Suppressor macrophage treated with lipopolysaccharide for 1 hour (primary cell): ENCODE data around the gene DHX15.

Source experiments
- DNase-seq, 3 donors: peaks; one replicate each; pipeline ENCODE4 v3.0.0-alpha.2; 2020 to 2022

The DHX15 gene

DNA sequence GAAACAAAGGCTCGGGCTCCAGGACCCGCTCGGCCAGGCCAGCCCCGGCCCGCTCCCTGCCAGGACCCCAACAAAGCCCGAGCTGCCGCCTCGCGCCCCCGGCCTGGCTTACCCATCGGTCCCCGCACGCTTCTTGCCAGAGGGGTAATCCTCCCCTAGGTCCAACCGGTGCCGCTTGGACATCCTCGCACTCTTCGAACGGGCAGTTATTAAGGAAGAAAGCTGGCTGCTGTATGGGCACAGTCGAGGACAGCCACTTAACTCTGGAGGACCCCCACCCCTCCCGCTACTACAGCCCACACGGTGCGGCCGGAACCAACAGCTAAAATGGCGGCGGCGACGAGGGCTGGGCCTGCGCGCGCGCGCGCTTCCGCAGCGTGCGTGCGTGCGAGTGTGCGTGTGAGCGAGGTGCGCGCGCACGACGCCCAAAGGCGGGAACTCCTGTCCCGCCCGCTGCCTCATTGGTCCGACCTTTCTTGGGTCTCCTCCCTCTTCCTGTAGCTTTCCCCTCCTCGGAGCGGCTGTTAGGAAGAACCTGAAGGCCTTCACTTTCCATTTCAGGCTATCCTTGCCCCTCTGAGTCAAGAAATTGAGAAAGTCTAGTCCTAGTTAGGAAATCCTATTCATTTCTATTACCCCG lies at the start of gene DHX15:
Gene DHX15, minus strand, starts transcription at position 344 of the 640 bp plus-strand sequence. Its CDS starts 161 bp downstream, at position 183.
- DNase-seq = peak; percentile 99

DNA sequence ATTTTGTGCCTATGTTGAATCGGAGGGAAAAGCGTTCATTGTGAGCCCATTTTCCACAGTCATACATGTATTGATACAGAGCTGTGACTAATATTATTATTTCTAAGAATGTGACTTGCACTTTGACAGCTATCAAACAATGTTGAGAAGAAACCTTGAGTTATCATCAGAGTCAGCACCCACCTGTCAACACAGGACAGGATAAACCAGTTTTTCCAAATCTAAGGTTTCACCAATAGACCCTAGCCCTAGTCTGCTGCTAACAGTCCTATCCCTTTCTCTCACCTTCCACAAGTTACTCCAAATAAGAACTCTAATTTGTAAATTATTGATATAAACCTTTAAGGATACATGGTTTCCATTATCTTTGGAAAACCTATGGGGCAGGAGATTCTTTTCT lies 47.7 kb upstream of the DHX15 start:
- DNase-seq = no peak

DNA sequence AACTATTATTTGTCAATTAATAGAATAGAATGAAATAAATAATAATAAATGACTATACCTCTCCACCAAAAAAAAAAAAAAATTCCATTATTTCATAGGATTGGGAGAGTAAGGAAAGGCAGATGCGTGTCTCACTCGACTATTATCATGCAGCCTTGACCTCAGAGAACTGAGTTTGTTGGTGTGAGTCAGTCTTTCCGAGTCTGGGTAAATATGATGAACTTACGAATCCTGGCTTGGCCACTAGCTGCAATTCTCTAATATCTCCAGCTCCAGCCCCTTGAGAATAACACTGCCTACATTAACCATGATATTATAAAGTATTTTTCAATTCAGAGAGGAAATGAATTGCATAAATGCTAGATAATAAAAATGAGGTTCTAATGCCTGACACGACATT lies 46.6 kb upstream of the DHX15 start:
- DNase-seq = no peak

DNA sequence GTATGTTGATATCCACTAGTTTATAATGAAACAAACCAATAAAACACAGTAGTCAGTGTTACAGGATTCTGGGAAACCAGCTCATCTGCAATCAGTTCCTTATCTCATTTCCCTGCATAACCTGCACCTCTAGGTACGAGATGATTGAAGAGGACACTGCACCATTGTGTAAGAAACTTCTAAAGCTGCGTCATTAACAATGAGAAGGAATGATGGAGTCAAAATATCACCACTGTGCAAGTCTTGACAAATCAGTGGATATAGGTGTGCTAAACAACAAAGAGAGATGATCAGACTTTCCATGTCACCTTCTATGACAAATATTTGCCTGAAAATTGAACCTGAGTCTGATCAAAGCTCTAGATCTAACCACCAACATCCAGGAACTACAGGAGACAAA lies 40.7 kb upstream of the DHX15 start:
- DNase-seq = no peak

DNA sequence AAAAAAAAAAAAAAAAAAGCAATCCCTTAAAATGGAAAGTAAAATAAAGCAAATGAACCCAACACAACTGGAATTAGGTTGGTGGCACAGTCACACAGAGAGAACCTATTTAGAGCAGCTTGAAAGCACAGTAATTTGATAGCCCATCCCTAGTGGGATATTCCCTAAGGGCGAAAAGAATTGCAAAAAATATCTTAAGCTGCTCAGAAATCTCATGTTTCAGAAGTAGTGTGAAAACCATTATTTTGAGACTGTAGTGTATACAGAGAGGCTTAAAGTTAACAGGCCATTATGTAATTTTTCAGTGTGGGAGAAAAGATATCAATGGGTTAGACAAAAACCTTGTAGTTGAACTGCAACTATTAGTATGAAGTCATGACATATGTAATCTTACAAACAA lies 40.0 kb upstream of the DHX15 start:
- DNase-seq = no peak

DNA sequence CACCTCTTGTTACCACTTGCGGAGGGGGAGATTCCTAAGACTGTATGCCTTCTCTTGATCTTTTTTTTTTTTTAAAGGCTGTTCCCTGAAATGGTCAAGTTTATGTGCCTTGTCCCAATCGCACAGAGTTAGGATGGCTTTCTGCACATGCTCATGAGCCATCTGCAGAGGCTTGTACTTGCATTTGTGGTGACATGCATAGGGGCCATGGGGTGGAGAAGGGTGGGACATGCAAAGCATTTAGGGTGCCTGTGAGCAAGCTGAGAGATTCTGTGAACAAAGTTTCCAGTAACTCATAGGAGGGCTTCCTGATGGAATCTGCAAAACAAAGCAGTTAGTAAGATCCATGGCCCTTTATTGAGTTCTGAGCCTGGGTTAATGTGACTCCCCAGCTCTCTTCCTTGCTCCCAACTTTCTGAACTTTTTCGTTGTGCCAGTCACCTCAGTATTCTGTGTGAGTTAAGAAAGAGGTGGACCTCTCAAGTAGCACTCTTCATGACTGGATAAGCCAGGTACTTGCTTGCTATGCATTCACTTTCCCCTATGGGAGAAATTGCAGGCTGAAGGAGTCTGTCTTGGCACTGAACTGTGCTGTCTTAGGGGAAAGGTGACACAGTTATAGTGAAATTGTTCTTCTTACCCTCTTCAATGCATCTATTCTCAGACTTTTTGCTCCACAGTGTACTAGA lies 37.9 kb upstream of the DHX15 start:
- no peak for DNase-seq

DNA sequence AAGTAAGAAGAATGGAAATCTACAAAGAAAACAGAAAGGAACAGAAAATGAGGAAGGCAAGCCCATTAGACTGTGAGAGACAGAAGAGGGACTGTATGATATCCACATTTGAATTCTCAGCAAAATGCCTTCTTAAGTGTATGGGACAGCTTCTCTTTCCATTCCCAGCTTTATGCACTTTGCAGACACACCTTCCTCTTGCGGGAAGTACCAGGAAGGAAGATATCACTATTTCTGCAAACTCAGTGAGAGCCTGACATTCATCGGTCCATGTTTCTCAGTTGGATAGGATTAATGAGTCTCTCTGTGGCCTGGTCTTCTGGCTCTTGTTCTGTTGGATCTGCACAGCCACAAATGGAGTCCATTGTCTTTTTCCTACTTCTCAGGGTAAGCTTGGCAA lies 31.6 kb upstream of the DHX15 start:
- DNase-seq = no peak

DNA sequence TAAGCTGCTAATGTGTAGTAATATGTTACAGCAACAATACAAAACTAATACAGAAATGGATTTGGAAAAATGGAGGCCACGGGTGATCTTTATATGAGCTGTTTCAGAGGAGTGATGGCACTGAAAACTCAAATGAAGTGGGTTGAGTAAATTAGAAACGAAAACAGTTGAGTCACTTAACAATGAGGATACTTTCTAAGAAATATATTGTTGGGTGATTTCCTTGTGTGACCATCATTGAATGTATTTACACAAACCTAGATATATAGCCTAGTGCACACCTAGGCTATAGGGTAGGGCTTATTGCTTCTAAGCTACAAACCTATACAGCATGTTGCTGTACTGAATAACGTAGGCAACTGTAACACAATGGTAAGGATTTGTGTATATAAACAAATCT lies 30.5 kb upstream of the DHX15 start:
- DNase-seq = no peak

DNA sequence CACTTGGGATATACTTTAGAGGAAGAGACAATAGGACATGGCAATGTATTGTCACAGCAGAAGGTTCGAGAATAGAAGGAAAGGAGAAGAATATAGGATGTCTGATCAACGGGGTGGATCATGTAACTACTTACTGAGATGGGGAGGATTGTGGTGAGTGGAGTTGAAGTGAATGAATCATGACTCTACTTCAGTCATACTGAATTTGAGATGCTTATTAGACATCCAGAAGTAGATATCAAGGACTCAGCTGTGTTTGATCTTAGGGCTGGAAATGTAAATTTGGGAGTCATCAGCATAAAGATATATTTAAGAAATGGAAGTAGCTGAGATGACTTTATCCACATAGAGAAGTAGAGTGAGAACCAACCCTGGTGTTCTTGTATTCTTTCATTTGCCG lies 29.1 kb upstream of the DHX15 start:
- no peak for DNase-seq

DNA sequence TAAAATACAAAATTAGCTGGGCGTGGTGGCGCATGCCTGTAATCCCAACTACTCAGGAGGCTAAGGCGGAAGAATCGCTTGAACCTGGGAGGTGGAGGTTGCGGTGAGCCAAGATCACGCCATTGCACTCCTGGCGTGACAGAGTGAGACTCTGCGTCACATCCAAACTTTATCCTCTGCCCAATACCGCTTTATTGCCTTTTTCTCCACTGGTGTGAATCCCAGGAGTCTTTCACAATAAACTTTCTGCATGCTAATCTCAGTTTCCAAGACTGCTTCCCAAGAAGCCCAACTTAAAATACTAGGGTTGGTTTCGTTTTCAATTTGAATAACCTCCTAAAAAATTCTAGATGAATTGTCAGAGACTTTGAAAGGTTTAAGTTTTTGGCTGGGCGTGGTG lies 27.2 kb upstream of the DHX15 start:
- no peak for DNase-seq

DNA sequence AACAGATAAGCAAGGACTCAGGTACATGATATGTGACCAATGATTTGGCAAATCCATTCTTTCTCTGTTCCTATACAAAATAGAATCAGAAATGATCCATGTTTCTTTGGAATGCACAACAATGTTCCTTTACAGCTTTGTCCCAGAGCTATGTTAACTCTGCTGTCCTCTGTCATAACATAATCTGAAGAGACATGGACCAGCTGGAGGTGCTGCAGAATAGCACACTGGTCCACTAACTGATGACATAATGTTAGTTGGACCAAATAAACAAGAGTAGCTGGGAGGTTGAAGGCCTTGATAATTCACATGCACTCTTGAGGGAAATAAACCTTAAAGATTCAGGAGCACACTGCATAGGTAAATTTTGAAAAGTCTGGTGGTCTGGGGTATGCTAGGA lies 23.0 kb upstream of the DHX15 start:
- DNase-seq = no peak

DNA sequence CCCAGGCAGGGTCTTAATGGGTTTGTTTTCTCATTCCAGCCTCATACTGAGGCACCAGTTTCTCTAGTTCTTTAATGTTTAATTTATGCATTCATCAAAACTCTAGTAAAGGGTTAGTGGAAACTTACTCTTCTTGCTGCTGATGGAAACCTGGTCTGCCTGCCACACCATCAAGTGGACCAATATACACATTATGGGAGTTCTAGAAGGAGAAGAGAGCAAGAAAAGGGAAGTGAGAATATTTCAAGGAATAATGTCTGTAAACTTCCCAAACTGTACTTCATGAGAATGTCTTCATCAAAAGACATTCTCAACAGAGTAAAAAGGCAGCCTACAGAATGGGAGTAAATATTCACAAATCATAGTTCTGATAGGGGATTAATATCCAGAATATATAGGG lies 20.9 kb upstream of the DHX15 start:
- DNase-seq = peak; percentile 25 to 56 (median 42)

DNA sequence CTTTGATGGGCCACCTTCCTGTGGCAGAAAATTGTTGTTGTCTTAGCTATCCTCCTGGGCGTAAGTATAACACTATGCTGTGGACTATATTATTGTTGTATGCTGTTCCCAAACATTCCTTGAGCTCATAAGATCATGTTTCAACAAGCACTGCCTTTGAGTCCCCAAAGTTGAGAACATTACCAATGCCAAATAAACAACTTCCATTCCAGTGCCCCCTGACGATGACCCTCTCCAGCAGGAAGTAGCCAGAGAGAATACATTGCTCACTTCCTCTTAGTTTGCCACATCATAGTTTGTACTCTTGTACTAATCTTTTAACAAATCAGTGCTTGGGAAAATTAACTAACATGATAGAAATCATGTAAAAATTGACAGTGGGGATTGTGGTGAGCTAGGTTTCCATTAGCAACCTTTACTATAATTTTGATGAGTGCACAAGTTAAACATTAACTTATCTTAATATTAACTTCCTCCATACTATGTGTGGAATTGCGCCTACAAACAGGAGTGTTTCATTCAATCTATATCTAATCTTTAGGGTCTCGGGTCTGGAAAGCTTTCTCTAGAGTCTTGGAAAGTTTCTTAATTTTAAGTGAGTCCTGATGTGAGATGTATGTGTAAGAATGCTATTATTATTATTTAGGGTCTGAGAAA lies 20.3 kb upstream of the DHX15 start:
- DNase-seq = peak; percentile 22 to 44 (median 43)

DNA sequence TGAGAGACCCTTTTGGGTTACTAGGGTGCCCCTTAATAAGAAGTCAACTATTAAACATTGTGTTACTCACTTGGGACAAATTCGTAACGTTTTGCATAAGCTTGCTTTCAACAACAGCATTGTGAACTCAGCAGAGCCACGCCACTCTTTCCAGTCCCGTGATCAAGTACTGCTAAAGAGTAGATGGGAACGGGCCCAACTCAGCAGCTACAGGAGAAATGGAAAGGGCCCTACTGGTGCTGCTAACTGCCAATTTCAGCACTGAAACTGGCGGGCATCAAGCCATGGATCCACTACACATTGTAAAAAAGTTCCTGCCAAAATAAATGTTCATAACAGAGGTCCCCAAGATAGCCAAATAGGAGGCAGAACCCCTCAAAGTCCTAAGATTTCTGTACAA lies 19.0 kb upstream of the DHX15 start:
- no peak for DNase-seq

DNA sequence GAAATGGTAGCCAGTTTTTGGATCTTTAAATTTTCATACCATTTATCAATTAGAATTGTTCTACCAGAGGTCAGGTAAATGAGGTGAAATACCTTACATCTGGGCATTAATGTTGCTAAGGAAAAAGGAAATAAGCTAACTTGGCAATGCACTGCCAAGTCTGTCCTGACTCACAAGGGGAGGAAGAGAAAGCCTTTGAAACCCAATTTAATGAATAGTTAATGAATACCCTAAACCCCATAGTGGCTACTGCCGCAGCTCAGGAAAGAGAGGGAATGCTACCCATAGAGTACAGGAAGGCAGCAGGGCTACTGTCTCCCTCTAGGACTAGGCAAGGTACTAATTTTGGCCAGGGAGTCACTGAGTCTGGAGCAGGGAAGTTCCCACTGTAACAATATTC lies 16.8 kb upstream of the DHX15 start:
- no peak for DNase-seq

DNA sequence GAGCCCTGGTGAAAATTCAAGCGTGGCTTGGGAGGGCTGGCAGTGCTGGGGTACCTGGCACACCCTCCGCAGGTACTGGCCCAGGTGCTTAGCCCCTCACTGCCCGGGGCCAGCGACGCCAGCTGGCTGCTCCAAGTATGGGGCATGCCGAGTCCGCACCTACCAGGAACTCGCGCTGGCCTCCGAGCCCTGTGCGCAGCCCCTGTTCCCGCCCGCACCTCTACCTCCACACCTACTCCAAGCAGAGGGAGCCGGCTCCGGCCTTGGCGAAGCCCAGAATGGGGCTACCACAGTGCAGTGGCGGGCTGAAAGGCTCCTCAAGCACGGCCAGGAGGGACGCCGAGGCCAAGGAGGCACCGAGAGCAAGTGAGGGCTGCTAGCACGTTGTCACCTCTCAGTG lies 14.9 kb upstream of the DHX15 start:
- DNase-seq = no peak

DNA sequence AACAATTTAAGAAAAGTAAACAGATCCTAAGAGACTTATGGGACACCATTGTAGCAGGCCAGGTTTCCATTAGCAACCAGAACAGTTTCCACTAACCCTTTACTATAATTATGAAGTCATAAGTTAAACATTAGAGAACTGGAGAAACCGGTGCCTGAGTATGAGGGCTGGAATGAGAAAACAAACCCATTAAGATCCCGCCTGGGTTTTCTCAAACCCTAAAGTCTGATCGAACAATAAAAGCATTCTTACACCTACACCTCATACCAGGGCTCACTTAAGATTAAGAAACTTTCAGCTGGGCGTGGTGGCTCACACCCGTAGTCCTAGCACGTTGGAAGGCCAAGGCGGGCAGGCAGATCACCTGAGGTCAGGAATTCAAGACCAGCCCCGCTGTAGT lies 13.7 kb upstream of the DHX15 start:
- no peak for DNase-seq

DNA sequence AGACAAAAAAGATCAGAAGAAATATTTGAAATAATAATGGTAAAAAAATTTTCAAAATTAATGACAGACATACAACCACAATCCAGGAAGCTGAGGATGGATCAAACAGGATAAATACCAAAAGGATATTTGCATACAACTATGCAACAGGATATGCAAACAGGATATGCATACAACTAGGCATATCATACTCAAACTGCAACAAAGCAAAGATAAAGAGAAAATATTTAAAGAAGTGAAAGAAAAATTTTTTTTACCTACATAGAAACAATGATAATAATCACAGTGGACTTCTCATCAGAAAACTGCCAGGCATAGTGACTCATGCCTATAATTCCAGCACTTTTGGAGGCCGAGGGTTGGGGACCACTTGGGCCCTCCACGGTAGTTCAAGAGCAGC lies 11.3 kb upstream of the DHX15 start:
- no peak for DNase-seq

DNA sequence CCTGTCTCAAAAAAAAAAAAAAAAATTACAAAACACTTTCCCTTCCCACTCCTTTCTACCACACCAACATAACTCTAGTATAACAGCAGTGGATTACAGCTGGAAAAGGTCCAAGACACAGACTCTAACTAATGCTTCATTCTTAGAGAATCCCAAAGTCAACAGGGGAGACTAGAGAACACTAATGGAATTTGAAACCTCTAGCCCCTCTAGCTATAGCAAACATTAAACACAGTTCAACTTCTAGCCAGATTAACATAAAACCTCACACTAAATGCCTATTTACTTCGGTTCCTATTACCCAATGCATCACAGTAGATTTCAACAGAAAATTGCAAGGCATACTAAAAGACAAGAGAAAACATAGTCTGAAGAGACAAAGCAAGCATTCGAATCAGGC lies 10.5 kb upstream of the DHX15 start:
- no peak for DNase-seq

DNA sequence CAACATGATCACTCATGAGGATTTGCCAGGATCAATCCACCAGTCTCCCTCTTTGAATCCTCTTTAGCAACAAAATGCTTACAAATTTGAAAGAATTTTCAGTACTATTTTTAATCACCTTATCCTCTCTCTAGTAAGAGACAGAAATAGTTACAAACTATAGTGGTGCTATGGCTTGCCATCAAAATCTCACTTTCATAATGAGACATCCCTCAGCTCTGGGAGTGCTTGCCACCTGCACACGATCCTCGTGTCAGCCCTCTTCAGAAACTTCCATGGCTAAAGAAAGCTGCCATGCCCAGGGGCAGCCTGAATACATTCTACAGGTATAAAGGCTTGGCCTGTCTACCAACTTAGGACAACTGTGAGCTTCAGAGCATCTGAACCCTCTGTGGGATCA lies 5.1 kb upstream of the DHX15 start:
- DNase-seq = no peak

DNA sequence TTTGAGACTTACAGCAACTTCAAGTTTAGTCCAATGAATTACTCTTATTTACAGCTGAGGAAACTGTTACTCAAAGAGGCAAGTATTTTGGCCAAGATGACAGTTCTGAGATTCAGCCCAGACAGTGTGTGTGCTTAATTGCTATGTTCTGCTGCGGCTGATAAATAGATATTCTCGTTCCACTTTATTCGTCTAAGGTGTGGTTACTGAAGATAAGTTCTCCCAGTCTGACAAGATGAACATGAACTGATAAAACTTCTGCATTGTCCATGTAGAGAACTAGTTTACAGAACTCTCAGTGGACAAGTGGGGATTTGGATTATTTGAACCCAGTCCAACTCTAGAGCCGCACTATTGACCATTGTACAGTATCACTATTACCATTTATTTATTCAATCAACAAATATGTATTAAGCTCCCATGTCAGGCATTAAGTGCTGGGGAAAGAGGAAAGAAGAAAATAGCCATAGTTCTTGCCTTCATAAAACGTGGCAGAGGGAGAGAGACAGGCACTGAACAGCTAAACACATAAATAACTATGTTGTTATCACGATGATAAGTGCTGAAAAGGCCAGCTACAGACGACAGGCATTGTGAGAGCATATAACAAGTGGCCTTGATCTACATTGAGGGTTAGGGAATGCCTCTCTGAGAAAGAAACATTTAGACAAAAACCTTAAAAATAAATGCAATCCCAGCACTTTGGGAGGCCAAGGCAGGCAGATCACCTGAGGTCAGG lies 4.0 kb upstream of the DHX15 start:
- DNase-seq = no peak

DNA sequence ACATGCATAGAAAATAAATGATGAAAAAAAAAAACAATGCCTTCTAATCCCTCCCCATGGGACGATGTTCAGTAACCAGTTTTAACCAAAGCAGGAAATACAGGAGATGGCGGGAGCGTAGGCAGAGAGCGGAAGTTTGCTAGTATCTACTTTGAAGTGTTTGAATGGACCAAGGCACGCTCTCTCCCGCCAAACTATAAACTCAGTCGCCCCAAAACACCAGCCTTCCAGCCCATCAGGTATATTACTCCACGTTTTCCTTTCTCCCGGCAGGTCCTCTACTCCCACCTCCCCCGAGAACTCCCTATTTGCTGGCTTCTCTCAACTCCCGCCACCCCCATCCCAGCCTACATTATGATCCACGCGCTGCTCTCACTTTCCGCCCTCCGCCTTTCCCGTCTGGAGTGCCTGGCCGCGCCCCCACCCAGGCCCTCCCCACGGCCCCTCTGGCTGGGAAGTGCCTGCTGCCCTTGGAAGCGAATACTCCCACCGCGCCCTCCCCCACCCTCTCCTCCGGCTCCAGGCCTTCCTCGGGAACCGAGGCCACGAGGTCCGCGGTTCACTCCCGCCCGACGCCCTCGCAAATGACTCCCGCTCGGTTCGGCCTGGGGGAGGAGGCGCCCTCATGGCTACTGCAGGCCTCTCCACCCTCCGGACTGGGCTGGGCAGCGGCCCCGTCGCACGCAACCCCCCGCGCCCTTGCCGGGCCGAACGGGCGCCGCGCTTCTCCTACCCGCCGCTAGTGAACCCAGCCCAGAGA lies 723 bp downstream of the DHX15 start:
- peak; percentile 71 to 80 (median 74) for DNase-seq

DNA sequence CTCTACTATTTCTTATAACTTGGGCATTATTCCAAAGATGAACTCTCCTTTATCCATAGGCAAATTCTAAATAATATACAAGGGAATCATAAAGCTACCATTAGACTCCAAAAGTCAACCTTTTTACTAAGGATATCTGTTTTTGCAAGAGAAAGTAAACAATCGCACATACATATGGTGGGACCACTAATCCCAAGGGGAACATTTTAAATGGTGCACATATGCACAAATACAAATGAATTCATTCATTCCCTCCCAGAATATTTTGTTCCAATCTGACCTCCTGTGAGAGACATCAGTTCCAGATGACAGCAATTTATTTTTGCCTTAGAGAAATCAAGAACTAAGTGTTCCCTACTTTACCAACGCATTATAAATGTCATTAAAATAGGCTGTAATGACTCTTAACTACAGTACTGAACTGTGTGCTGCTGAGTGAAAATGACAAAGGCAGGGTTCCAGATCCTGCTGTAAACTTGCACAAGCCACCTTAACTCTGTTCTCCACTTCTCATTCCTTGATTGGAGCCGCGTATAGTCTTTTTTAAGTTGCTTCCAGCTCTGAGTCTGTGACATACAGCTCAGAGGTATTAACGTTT lies 2.0 kb downstream of the DHX15 start:
- no peak for DNase-seq
